Activated CD8-positive, alpha-beta memory T cell treated with anti-CD3 and anti-CD28 coated beads for 36 hours (primary cell): ENCODE results near the gene CHST11. TPM values are rescaled to one million over a fixed set of nuclear protein-coding genes. Genes with fewer than 3 reads are reported as not detected.
"Not testable (repeated sequence)": the region's sequence is repeated elsewhere in the genome, so short reads cannot be mapped to it uniquely, and the experiment has no call there.

Experiments used
- CTCF ChIA-PET: fragments of 350-600 bp; sonication (Branson Sonifier 250); formaldehyde crosslinking; loops from one replicate; lab custom pipeline; 2021; ENCODE audit warnings: antibody characterized with exemption; lab: Charles Lee
- POLR2A ChIA-PET: fragments of 350-600 bp; sonication (Branson Sonifier 250); formaldehyde crosslinking; loops from one replicate; lab custom pipeline; 2021; ENCODE audit warnings: antibody characterized with exemption; lab: Charles Lee
- total RNA-seq, 2 experiments: library from RNA; stranded (reverse); gene quantifications; one replicate each; pipeline ENCODE4 v1.2.3, GENCODE V29; 2021

The CHST11 gene
- total RNA-seq, 2 experiments from 2014 or later = 43.5 to 47.0 TPM

DNA sequence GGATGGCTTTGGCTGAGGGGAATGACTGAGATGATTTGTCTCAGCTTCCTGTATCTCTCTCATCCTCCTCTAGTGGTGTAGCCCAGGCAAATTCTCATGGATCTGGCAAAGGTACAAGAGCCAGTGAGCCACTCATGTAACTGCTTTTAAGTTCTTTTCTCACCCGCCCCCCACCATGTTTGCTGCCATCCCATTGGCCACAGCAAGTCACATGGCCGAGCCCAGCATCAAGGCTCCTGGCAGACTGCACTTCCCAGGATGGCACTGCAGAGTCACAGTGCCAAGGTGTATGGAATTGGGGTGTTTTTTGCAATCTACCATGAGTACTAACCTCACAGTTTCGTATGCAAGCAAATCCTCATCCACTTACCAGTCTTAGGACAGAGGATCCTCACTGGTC is 50.9 kb downstream of the CHST11 start:
- ChIA-PET CTCF (no interaction called here), POLR2A (no interaction called here)

DNA sequence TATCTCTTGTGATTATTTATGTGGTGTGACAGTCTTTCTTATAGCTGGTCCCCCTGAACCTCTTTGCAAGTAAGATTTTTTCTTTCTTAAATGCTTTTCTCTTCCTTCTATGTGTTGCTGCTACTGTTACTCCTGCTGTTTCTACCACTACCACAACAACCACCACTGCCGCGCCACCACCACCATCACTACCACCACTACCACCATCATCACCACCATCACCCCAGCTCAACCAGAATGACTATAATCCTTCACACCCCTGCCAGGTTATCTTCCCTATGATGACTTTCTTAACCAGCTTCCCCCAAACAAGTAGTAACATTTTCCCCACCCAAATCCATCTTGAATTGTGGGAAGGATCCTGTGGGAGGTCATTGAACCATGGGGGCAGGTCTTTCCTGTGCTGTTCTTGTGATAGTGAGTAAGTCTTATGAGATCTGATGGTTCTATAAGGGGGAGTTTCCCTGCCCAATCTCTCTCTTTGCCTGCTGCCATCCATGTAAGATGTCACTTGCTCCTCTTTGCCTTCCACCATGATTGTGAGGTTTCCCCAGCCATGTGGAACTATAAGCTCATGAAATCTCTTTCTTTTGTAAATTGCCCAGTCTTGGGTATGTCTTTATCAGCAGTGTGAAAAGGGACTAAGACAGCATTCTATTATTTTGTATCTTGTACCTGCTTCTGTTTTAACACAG is 52.2 kb downstream of the CHST11 start:
- ChIA-PET CTCF (no interaction called here), POLR2A (no interaction called here)

DNA sequence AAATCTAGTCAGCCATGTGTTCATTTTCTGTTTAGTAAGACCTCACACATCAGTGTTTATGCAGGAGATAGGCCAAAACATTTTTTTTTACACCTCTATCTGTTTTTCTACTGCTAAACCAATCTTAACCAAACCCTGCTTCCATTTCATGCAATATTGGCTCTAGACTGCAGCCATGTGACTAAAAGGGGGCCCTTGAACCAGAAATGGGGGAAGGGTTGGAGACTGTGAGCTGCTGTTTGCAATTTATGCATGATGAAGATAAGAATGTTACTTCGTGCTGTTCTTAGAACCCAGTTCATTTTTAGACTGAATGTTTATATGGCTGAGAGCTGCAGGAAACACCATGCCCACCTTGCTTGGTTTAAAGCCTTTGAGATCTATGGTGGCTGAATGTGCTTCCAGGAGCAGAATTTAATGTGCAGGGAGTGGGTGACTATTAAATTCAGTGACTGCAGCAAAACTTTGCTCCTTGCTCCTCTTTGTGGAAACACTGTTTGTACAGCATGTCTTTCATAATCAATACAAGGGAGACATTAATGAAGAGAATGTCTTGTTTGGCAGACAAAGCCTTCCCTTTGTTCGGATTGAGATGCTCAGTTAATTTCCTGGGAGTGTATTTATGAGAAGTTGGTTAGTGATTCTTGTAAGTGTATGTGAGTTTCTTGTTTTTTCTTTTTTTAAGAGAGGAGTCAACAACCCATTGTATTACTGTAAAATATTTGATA is 53.6 kb downstream of the CHST11 start:
- CTCF ChIA-PET = interaction anchor here (0.7 kb wide), 1 partner anchor 12 kb away, joined by 3 read pairs; no protein-coding TSS in a partner anchor
- POLR2A ChIA-PET = no interaction called here

DNA sequence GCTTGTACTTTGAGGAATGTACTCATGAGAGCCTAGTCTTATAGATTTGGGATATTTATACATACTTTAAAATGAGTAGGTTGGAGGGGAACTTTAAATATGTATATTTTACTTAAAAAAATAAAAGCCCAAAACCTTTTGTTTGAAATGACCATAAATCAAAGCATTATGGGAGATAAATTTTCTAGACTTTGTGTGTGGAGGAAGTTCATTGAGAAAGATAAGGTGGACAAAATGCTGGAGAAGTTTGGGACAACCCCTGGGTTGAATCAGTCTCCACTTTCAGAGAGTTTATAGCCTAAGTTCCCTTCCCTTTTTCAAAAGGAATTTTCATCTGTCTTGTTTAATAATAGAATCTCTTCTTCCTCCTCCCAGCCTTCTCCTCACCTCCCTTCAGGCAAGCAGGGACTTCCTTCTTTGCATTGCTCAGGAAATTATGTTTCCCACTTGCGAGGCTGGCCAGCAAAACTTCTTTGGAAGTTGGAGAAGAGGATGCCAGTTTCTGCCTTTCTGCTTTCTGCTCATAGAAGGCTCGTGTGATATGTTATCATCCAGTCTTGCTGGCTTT is 54.2 kb downstream of the CHST11 start:
- CTCF ChIA-PET = interaction anchor here (0.7 kb wide), 1 partner anchor 13 kb away, joined by 3 read pairs; no protein-coding TSS in a partner anchor
- POLR2A ChIA-PET = no interaction called here

DNA sequence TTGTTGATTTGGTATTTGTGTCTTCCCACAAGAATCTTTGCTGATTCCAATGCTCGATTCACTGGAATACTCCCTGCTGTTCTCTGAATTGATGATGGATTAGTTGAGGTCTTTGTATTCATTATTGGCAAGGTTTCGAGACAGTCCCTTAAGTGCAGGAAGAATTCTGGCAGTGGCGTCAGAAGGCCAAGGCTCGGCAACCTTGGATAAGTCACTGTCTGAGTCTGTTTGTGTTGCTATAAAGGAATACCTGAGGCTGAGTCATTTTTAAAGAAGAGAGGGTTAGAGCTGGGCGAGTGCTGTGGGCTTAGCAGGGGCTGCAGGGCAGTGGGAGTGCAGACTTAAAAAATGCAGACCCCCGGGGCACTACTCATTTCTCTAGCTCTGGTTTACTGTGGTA is 56.9 kb downstream of the CHST11 start:
- CTCF ChIA-PET = no interaction called here

DNA sequence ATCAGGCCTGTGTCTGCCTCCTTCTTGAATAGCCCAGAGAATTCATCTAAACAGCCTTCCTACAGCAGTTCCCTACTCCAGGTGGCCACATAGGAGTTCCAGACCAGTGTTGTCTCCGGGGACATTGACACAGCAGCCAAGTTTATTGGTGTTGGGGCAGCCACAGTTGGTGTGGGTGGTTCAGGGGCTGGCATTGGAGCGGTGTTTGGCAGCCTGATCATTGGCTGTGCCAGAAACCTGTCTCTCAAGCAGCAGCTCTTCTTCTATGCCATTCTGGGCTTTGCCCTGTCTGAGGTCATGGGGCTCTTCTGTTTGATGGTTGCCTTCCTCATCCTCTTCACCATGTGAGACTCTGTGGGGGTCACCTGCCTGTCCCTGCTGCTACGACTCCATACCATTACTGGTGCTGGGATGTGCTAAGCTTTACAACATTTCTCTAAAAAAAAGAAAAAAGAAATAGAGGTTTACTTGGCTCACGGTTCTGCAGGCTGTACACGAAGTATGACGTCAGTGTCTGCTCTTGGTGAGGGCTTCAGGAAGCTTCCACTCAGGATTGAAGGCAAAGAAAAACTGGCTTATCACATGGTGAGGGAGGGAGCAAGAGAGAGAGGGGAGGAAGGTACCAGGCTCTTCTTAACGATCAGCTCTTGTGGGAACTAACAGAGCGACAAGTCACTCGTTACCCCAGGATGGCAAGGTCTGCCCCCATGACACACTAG is 57.5 kb downstream of the CHST11 start:
- ChIA-PET CTCF (no interaction called here), POLR2A (no interaction called here)

More for the DNA sequence above, 56.9 kb downstream of the CHST11 start:
- POLR2A ChIA-PET = no interaction called here

DNA sequence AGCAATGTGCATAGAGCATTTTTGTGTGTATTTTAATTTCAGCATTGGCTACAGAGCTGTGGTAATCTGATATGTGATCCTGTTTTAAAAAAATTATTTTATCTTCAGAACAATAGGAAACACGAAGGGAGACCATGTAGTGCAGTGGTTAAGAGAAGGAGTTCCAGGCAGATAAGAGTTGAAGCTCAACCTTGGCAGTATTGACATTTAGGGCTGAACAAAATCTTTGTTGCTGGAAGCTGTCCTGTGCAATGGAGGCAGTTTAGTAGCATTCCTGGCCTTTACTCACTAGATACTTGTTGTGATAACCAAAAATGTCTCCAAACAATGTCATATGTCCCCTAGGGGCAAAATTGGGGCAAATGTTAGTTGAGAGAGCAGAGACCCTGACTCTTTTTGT is 59.2 kb downstream of the CHST11 start:
- POLR2A ChIA-PET = no interaction called here
- CTCF ChIA-PET = no interaction called here

DNA sequence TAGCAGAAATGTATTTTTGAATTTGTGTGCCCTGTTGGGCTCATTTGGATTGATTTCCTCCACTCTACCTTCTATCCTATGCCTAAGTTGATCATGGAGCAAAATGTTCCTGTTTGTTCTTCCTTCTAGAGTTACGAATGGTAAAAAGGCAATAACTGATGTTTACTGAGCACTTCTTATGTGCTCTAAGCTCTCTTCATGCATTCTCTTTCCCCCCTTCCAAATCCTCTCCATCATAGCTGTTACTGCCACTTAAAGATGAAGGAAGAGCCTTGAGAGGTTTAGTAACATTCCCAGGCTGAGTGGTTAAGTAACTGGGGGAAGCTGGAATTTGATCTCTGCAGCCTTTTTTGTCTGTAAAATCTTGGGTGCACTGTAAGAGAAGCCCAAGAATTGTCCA is 60.1 kb downstream of the CHST11 start:
- ChIA-PET CTCF (no interaction called here), POLR2A (no interaction called here)

DNA sequence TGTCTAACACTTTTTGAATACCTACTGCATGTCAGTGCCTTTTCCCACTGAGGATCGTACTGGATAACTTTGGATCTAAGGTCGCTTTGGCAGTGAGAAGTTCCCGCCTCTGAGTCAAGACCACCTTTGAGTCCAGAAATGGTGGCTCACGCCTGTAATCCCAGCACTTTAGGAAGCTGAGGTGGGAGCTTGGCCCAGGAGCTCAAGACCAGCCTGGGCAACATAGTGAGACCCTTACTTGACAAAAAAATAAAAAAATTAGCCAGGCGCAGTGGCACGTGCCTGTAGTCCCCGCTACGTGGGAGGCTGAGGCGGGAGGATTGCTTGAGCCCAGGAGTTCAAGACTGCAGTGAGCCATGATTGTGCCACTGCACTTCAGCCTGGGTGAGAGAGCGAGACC is 61.1 kb downstream of the CHST11 start:
- ChIA-PET CTCF (no interaction called here), POLR2A (no interaction called here)

DNA sequence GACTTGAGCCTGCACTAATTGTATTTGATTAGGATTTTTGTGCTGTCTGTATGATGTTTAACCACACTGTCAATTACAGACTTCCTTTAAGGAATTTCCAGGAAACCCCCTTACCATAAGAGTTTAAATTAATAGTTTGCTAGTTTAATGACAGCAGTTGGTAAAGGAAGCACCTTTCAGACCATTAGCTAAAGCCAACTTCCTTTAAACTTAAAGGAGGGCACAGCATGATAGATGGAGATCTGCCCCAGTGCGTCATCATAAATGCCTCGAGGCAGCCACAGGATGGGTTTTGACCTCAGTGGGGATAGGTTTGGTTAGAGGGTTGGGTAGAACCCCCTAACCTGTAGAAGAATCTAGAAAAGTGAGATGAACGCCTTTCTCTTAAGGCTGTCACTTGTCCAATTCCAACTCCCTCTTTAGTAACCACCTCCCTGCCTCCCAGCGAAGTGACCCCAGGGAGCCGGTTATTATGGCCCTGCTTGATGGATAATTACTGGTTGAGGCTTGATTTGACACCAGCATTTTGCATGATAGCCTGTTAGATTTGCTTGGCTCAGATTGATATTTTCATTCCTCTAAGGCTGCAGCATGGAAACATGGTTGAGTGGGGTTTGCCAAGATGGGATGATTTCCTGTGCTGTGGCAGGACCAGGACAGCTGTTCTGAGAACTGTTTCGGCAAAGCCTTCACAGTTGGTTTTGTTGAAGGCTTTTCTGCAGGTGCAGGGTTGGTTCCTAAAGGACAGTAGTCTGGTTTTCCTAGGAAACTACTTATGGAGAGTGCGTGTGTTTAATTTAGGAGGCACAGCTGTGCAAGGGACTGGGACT is 62.7 kb downstream of the CHST11 start:
- ChIA-PET POLR2A (no interaction called here), CTCF (no interaction called here)

DNA sequence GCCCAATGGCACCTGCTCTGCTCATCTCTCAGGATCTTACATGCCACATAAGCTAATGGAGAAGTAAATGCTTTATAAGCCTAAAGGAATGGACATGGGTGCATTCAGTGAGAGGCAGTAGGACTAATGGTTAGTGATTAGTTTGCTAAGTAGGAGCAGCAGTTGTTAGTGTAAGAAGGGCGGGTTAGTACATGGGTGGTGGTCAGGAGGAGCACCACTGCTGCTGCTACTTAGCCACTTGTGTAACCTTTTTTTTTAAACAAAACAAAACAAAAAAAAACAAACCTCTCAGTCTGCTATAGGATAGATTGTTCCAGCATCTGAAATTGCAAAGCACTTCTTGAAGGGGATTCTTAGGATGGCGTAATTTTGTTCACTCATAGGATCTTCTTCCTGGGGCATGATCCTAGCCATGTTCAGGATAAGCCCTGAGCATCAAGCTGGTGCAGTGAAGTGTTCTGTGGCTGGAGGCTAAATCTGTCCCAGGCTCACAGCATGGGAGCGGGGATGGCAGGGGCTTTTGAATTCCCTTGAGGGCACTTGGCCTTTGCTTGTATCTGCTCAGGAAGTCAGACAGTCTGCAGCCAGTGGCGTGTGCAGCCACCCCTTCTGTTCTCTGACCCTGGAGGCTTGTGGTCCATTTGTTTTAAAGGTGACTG is 63.6 kb downstream of the CHST11 start:
- POLR2A ChIA-PET = no interaction called here

DNA sequence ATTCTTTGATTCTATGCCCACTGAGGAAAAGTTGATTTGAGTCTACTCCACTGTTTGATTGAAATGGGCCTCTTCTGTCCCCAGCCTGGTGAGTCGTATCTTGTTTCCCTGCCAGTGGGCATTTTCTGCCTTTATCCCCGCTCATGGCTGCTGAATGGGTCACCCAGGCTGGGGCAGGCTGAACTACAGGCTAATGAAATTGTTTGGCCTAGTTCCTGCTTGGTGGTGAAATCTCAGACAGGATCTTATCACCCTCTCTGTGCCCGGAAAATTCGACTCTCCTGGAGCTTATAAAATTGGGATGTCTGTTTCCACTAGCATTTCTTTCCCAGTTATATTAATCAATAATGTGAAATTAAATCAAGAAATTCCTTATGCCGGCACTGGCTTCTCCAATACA is 65.0 kb downstream of the CHST11 start:
- ChIA-PET CTCF (no interaction called here), POLR2A (no interaction called here)

More for the DNA sequence above, 63.6 kb downstream of the CHST11 start:
- CTCF ChIA-PET = no interaction called here

DNA sequence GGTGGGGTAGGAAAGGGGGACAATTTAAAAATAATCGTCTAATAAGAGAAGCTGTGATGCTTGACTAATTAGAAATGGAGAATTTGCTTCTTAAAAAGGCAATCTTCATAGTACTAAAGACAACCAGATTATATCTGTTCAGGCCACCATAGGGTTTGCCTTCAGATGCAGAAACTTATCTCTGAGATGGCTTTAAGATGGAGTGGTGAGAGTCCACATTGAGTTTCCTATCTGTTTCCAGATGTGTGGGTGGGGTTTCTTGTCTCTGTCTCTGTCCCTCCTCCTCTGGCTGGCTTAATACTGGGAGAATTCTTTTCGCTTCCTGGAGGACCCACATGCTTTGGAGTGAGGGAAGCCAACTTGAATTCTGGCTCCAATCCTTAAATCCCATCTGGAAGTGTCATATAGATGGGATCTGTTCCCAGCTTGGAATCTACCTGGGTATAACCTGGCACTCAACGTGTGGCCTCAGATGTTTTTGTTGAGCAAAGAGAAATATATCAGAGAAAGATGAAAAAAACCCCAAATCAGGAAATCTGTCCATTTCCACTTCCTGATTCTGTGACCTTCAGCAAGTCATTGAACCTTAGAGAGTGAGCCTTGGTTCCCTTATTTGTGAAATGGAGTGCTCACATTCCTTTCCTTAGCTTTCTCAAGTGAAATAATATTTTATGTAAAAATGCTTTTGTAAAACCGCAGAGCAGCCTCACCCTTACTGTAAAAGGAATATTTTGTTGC is 66.4 kb downstream of the CHST11 start:
- ChIA-PET POLR2A (no interaction called here), CTCF (no interaction called here)

DNA sequence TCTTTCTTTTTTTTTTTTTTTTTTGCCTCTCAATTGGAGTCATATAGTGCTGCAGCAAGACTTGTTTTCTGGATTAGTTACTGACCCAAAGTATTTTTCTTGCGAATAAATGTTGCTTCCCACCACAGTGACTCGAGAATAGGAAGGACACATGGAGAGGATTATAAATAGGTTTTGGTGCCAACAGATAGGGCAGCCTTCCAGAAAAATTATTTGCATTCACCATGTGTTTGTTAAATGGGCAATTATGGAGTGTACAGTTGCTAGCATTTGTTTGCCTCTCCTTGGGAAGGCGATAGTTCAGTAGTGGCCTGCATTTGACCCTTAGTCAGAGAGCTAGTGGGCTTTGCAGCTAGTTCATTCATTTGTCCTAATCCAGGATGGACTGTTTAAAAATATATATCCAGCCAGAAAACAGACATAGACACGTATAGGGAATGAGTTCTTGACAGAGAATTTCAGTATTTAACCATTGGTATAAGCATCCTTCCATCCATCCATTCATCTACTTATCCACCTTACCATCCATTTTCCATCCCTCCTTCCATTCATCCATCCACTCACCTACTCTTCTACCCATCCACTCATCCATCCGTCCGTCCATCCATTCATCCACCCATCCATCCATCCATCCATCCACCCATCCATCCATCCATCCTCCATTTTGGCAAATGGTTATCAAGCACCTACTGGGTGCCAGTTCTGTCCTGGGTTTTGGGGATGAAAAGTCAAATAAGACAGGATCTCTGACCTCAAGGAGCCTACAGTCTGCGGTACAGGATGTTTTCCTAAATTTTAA is 67.5 kb downstream of the CHST11 start:
- ChIA-PET POLR2A (no interaction called here), CTCF (no interaction called here)

DNA sequence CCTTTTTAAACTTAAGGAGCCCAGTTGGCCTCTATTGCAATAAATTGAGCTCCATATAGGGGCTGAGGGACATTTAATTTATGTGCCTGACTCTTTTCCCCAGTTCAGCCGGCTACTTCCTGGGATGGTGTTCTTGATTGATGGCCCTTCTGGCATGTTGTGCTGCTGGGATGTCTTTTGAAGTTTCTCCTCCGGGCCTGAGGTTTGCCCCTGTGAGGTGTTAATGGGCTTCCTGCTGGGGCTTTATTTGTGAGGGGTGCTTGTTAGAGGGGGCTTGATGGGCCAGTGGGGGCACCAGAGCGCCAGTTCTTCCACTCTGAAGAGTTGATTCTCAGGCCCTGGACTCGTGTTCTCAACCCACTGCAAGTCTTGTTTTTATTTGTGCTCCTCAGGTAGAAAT is 69.6 kb downstream of the CHST11 start:
- ChIA-PET CTCF (no interaction called here), POLR2A (no interaction called here)

DNA sequence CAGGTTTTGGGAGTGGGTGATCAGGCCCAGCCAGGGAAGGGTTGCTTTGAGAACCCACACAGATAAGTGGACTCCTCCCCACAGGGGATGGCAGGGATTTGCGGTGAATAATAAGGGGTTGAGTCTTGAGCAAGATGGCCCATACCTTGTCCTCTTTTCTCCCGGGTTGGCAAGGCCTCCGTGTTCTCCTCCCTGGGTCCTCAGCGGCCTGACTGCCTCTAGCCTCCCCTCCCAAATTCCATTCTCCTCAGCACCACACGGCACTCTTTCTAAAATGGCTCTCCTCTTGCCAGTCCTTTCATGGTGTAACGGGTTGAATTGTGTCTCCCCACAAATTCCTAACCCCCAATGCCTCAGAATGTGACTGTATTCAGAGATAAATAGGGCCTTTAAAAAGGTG is 70.0 kb downstream of the CHST11 start:
- ChIA-PET POLR2A (no interaction called here), CTCF (no interaction called here)

DNA sequence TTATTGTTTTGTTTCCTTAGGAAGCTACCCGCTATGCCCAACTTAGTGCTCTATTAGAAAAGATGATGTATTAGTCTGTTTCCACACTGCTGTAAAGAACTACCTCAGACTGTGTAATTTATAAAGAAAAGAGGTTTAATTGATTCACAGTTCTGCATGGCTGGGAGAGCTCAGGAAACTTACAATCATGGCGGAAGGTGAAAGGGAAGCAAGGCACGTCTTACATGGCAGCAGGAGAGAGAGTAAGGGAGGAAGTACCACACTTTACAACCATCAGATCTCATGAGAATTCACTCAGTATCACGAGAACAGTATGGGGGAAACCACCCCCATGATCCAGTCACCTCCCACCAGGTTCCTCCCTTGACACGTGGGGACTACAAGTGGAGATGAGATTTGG is 70.9 kb downstream of the CHST11 start:
- POLR2A ChIA-PET, CTCF ChIA-PET: not testable (repeated sequence)
